Measurements from ENCODE around the gene SHB. TPM values are rescaled to one million over a fixed set of nuclear protein-coding genes. Genes with fewer than 3 reads are reported as not detected.

Gene SHB
- total RNA-seq, 1 donor from 2014 or later: 14.2 TPM

- DNase-seq: no peak
These were observed 26.2 kb downstream of the SHB start for GRCh38 chr9:38042626-38043357.

DNA sequence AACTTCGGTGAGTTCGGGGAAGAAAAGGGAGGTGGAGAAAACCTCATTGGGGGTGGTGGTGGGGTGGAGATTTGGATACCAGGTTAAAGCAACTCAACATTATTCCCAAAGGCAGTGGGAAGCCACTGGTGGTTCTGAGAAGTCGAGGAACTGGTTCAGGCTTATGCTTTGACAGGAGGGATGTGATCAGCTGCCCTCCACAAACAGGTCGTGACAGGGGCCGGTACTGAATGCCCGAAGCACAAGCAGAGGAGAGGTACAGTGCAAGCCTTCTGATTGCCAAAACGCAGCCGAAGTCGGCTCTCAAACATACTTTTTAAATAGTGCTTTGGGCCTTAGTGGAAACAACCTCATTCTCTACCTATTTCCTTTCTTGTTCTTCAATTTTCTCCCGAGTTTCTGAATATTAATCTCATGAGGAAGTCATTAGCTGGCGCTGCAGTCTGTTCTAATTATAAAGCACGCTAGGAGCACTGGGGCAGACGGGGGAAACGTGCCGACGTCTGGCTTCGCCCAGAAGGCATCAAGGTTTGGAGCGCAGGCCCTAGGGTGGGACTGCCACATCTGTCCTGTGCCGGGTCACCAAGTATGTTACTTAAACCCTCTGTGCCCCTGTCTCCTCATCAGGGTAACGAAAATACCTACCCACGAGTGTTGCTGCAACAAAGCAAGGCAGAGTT is 27.3 kb downstream of the SHB start:
- DNase-seq: no peak

GRCh38 chr9:38039907-38040682 is 28.9 kb downstream of the SHB start:
- no peak for DNase-seq

GRCh38 chr9:38039090-38039906 is 29.7 kb downstream of the SHB start:
- DNase-seq: no peak

- no peak for DNase-seq
These were observed 30.5 kb downstream of the SHB start for GRCh38 chr9:38038307-38039089.

DNA sequence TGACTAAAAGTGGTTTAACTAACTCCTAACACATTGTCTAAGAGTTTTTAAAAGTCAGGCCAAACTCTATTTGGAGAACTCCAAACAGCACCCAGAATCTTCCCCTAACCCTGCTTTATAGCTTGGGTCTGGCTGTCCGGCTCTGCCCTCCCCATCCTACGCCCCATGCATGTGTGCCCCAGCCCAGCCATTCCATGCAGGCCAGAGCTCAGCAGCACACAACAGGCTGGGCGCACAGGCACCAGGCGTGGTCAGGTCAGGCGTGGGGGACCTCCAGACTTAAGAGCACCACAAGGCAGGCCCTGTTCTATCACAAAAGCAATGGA is 31.1 kb downstream of the SHB start:
- no peak for DNase-seq

DNA sequence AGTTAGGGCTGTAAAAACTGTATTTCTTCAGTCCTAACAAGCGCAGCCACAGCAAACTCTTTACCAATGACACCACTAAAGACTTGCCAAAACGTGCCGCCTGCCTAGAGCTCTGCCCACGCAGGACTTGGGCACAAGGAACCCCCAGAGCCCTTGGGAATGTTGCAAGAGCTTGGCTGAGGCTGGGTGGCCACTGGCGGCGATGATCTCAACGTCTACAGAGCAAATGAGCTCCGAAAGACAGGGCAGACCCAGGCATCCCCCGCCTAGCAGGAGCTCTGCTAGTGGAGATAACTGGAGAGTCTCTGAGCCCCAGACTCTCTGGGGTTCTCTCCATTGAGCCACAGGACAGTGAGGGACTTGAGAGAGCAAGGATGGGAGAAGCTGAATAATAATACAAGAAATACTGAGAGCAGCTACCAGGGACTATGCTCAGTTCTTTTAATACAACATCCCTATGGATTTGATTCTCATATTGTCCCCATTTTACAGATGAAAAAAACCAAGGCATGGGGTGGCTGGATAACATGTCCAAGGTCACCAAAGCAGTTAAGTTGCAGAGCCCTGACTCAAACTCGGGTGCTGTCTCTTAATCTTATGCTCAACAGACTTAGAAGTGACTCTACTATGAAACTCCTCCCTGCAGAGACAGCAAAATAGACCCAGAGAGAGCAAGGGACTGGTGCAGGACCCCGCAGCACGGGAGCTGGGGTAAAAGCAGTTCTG is 32.5 kb downstream of the SHB start:
- no peak for DNase-seq

- no peak for DNase-seq
These were observed 33.2 kb downstream of the SHB start for GRCh38 chr9:38035873-38036272.

GRCh38 chr9:38033941-38034340 is 35.1 kb downstream of the SHB start:
- no peak for DNase-seq

DNA sequence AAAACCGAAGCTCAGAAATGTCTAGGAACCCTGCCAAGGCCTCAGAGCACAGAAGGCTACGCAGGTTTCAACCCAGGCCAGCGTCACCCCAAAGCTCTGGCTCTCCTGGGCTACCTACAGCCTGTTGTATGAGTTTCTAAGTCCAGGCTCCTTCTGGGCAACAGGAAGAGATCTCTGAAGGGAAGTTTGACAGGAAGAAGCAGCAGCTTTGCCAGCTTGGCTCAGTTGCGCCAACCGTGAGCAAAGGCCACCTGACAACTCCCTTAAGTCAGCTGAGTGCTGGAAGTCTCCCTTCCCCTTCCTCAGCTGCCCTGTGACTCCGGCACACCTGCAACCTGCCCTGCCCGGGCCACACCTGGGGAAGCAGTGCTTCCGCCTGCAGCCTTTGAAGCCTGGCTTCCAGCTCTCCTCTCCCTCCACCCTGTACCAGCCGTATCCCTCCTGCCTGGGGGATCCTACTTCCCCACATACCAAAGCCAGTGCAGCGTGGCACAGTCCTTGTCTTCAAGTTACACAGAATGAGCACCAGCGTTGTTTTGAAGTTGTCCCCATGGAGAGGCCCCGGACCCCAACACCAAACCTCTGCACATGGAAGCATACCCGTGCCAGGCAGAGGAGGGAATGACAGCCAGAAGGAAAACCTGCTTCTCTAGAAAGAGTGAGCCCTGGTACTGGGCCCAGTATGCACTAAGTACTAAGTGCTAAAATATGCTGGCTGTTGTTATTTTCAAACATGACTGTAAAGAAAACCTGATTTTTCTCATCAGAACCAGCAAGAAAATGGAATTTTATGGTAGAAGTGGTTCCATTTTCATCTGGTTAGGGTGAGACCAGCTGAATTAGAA is 36.5 kb downstream of the SHB start:
- no peak for DNase-seq

DNA sequence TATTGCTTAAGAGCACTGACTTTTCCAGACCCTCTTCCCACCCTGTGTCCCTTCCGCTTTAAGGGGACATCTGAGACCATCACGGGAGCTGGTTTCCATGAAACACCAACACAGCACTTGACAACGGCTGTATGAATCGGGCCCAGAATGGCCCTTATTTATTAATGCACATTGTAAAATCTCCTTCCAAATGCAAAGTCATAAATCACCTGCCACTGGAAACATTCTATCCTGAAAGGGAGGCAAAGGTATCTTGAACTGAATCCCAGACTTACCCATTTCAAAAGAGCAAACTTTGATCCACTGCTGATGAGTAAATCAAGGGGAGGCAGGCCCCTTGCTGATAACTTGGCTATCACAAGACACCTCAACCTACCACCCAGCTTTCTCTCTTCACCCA is 37.4 kb downstream of the SHB start:
- no peak for DNase-seq

GRCh38 chr9:38030658-38031057 is 38.4 kb downstream of the SHB start:
- no peak for DNase-seq

- DNase-seq: no peak
These were observed 39.0 kb downstream of the SHB start for GRCh38 chr9:38029915-38030638.

DNA sequence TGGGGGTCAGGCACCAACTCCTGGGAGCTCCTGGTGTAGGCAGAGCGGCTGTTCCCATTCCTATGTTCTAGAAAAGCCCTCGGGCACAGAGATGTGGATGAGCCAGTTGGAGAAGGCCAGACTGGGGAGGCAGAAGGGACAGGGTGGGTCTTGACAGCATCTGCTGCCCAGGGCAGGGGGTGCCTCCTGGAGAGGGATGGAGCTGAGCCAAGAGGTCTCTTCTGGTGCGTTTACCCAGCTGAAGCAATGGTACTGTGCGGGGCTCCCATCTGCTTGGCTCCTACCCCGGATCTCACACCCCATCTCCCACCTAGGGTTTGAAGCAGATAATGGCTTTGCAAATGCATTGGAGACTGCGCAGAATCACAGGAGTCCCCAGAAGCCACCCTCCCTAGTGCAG is 41.3 kb downstream of the SHB start:
- DNase-seq: no peak

- no peak for DNase-seq
These were observed 42.0 kb downstream of the SHB start for GRCh38 chr9:38026840-38027527.

DNA sequence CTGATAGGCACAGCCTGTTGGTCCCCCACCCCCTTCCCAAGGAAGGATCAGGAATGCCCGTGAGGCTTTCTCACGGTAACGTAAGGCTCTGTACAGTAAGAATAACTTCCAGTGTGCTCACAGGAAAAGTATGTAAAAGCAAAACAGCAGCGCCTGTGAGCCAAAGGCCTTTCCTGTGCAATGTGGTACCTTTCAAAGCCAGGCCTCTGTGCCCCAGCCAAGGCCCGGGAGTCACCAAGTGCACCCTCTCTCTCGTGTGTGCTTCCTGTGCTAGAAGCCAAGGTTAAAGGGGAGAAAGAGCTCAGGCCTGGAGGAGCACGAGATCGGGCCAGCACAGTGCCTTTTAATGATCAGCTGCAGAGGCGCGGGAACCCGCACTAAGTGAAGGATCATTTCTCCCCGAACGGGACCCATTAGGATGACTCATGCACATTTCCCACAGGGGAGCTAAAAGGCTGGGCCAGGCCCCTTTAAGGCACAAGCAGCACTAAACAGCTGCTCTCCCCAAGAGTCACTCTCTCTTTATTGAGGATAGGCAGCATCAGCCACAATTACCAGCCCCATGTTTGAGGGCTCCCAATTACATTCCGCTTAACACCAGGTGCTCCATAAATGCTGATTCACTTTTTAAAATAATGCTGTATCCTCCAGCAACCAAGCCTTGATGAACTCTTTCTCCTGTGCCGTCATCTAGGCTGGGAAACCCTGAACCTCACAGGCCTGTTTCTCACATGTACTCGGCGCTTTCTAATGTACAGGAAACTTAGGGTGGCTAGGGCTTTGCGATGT is 42.8 kb downstream of the SHB start:
- DNase-seq: no peak

DNA sequence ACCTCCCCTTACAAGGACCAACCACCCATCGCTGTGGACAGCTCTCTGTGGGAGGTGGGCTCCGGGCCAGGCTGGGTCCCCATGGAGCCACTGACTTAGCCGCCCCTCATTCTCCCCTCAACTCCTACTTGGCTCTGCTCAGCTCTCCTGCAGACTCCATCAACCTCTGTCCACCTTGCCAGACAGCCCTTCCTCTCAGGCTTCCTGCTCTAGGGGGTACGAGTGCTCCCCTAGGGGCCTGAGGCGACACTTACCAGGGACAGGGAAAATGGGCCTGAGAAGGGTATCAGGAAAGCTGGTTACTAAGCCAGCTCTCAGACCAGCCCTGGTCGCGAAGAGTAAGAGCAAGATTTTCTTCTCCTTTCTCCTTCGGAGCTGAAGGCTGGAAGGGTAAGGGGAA is 43.9 kb downstream of the SHB start:
- DNase-seq: no peak

Data from occipital lobe (tissue), 2 donors.